Stimulated activated CD4-positive, alpha-beta T cell treated with anti-CD3 and anti-CD28 coated beads, Interleukin-1b, Interleukin-23, amount 100 ng/mL, for 4 hours (primary cell): Measurements from ENCODE around the gene PNPLA8.
"Not testable (repeated sequence)": the region's sequence is repeated elsewhere in the genome, so short reads cannot be mapped to it uniquely, and the experiment has no call there.

Source experiments
- DNase-seq, 2 donors: peaks; one replicate each; pipeline ENCODE4 v3.0.0-alpha.2; 2020; ENCODE audit warnings: low read depth in 2 of 2

The PNPLA8 gene

DNA sequence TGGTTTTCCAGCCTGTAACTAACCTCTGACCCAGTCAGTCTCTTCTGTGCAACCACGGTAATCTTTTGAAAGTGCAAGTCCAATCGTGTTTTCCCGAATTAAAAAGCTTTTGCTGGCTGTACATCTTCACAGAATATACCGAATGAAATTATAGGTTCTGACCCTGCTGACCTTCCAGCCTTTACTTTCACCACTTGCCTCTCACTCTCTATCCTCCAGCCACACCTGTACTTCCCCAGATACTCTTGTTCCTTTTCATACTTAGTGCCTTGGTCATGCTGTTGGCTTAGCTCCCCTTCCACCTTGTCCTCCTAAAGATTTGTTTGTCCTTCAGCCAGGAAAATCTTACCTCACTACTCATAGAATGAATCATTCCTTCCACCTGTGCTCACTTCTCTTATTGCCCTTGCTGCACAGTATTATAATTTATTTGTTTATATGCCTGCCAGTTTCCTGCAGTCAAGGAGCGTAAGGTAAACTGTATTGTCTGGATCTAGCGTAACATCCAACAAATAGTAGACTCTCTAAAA is 2.3 kb upstream of the PNPLA8 start:
- no peak for DNase-seq

DNA sequence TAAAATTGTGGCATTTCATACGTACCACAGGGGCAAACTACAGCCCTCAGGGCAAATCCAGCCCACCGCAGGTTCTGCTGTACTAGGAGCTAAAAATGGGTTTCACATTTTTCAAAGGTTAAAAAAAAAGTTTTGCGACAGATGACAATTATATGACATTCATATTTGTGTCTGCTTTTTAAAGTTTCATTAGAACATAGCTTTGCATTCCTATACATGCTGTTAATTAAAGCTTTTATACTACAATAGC is 758 bp upstream of the PNPLA8 start:
- DNase-seq: no peak

DNA sequence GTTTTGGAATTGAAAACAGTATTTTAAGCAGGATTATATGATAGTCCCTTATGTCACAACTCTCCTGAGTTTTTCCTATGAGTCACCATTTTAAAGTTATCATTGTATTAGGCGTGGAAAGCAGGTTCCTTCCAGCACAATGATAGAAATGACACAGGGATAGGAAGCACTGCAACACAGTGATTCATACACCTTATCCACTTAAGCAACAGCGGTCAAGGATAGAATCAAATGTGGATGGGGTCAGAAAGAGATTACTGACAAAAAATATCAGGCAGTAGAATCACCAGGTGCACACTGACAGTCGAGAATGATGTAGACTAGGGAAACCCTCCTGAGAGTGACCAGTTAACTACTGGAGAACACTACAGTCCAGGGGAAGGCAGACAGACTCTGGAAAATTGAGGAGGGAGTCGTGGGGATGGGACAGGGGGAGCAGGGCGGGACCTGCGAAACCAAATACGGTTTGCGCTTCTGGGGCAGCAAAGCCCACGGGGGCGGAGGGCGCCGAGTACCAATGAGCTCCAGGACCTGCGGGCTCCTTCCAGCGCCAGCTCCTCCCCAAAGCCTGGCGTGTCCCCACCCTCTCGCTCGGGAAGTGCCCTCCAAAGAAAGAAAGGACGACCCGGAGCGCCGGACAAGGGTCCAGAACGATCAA is 479 bp downstream of the PNPLA8 start:
- DNase-seq: no peak

DNA sequence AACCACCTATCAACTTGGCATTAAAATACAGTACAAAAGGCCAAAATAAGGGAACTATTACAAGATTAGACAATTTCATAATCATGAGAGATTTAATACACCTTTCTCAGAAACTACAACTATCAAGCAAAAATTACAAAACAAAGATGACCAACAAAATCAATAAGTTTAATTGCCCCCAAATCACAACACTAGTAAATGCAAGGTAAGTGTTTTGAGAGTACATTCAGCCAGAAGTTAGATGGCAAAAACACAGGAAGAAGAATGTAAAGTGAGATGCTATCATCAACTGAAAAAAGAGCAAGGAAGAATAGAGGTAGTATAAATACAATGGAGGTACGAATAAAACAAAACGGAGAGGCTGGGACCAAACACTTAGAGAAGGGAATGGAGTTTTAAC is 3.2 kb downstream of the PNPLA8 start:
- no peak for DNase-seq

DNA sequence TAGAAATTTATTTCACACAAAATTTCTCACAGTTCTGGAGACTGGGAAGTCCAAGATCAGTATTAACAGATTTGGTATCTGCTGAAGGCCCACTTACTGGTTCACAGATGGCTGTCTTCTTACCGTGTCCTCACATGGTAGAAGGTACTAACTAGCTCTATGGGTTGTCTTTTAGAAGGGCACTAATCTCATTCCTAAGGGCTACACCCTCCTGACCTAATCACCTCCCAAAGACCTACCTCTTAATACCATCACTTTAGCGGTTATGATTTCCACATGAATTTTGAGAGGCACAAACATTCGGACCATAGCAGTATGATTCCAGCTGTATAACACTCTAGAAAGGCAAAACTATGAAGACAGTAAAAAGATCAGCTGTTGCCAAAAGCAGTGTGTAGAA is 8.0 kb downstream of the PNPLA8 start:
- no peak for DNase-seq

DNA sequence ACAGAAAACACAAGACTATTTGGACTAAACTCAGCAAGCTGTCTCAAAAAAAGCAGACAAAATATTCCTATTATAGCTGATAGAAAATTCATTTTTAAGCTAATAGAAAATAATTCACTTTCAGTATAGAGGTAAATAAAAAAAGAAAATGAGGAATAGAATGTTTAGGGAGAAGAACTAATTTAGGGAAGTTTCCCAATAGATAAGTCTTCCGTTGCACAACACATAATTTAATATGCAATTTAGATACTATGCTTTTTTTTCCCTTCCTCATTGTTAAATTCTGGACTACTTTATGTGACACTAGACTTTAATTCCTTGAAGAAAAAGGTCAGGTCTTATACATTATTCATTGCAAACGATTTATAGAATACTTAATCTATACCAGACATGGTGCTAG is 10.3 kb downstream of the PNPLA8 start:
- DNase-seq: no peak

DNA sequence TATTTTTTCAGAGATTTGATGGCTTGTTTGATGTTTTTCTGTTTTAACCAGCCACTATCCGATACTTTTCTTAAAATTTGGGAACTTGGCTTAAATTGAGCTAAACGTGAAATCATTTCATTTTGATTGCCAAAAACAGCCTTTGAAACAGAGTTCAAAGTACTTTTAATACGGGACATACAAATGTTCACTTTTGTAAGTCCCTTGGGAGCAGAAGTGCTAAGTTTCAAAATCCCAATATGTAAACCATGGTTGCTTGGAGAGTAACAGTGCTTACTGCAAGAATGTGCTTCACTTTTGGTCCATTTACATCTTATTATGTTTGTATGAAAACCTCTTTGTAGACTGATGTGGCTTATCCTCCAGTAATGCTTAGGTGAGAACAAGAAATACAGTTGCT is 10.9 kb downstream of the PNPLA8 start:
- DNase-seq: no peak

DNA sequence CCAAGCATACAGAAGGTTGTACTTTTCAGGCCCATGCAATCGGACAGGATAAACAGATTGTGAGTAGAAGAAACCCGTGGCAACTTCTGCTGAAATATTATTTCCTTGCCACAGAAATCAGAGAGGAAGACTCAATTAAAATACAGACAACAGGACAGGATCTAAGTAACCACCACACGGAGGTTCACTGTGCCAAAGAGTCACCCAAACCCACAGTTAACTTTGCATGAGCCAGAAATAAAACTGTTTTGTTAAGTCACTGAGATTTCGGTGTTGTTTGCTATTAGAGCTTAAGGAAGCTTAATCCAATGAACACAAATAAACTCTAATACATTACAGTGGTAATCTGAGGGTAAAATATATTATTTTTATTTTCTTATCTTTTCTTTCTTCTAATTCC is 14.0 kb downstream of the PNPLA8 start:
- no peak for DNase-seq

DNA sequence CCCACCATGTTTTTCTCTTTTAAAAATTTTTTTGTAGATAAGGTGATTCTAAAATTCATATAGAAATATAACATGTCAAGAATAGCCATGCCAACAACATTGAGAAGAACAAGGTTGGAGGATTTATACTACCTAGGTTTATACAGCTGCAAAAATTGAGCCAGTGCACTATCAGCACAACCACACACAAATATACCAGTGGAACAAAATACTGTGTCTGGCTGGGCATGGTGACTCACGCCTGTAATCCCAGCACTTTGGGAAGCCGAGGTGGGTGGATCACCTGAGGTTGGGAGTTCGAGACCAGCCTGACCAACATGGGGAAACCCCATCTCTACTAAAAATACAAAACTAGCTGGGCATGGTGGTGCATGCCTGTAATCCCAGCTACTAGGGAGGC is 21.4 kb downstream of the PNPLA8 start:
- DNase-seq: not testable (repeated sequence)

DNA sequence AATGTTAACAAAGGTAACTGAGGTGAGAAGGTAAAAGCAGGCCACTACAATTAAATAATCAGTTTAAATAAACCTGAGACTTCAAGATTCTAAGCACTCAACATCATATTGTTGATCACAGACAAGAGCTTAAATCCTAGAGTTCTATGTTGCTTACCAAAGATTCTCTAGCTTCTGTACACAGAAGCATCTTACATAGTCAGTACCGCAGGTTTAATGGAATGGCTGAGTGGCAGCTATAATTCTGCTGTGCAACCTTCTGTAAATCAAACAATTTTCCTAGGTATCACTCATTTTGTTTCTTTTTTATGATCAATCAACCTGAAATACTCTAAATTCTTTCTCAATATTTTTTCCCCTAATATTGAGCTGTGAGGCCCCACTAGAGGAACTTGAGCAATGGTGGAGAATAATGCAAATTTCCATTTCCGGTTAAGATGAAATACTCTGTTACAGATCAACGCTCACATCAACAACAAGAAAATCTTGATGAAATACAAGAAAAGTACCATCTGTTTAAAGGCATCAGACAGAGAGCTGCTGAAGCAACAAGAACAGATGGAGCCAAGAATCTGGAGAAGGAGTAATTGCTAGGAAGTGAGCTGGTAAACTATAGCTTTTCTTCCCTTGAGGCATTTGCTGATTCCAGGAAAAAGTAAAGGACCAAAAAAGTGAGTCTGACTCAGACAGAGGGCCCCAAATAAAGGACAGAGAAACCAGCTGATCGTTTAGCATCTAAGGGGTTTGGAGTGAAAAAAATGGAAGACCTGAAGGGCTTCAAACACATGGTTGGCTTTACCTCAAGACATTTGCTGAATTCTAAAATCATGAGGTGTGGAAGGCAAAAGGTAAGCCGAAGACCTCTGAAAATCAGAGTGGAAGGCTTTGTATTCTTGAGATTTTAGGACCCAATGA is 22.6 kb downstream of the PNPLA8 start:
- DNase-seq: no peak

DNA sequence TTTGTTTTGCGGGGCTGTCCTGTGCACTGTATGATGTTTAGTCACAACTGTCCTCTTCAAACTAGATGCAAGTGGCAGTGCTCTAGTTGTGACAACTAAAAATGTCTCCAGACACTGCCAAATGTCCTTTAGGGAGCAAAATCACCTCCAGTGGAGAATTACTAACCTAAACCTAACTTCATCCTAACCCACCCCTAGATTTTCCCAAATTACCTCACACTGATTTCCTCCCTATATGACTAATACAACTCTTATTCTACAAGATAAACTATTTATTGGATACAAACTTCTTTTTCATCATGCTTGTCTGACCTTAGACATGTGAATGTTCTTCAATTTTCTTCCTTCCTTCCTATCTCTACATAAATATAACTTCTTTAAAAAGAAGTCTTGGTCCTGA is 26.4 kb downstream of the PNPLA8 start:
- no peak for DNase-seq

DNA sequence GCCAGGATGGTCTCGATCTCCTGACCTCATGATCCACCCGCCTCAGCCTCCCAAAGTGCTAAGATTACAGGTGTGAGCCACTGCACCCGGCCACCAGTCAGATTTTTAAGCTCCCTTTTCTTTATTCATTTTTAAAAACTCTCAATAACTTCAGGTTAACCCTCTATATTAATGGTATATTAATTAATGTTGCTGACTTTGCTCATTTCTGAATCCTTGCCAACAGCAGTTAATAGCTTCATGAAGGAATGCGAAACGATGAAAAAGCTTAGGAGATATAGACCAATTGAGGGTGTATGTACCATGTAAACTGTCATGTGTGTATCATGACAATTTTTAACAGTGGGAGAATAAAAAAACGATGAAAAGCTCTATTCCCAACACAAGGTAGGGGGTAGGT is 27.5 kb downstream of the PNPLA8 start:
- DNase-seq: no peak

DNA sequence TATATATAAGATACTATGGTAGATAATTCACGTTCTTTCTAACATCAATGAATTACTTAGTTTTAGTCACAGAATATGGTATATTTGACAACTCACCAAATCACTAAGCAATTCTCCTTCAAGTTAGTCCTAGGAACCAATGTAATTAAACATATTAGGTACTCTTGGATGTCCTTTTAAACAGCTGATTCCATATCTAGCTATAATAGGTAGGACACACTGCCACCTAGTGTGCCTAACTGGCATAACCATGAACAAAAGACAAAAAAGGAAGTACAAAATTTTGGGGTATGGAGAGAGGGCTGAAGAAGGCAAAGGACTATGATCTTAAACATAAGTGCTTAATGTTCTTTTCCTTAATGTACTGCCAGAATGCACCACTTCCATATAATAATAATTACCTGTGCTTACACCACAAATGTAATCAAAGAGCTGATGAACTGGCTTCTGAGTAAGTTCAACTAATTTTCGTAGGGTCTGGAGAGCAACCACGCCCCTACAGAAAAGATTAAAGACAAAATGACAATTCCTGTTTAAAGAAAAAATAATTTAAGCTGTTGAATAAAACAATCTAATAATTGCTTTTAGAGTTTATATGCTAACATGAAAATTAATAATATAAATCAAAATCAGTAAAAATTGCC is 28.7 kb downstream of the PNPLA8 start:
- peak; percentile 12 to 23 for DNase-seq

DNA sequence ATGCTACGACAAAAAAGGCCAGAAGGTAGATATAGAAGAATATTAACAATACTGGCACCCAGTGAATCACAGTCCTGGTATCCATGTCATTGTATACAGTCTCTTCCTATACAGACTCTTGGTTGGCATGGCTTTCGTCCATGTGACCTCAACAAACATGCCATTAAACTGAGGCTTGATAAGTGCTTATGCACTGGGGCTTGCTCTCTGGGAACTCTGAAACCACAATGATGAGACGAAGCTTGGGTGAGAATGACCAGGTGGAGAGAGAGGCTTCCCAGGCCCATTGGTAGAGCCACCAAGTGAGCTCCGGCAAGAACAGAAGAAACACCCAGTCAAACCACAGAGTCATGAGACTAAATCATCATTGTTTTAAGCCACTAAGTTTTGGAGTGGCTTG is 33.2 kb downstream of the PNPLA8 start:
- no peak for DNase-seq

DNA sequence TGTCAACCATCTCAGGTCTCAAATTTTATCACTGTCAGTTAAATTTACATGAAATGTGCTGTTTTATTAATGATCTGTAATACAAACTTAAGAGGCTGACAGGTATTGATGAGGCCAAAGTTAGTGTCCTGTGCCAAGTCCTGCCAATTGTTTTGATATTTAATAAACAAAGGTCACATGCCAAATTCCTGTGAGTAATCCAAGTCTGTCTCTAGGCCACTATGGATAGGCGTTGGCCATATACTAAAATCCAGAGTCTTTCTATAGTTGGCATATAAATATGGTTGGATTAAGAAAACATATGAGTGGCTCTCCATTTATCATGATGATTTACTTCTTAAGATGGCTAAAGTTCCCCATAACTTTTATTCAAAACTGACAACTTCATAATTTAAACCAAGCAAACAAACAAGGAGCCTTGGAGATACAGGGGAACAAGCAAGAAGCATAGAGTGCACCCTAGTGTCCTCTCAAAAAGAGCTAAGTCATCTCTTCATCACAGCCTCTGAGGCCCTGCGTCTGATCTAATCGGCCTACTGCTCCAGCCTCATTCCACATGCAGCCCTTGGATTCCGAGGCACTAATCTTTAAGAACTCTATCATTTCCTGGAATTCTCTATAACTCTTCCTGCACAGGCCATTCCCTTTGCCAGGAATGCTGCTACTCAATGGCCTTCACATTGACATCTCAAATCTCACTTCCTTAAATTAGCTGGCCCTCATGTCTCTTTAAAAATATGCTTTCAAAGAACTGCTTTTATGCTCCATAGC is 37.0 kb downstream of the PNPLA8 start:
- DNase-seq: no peak

DNA sequence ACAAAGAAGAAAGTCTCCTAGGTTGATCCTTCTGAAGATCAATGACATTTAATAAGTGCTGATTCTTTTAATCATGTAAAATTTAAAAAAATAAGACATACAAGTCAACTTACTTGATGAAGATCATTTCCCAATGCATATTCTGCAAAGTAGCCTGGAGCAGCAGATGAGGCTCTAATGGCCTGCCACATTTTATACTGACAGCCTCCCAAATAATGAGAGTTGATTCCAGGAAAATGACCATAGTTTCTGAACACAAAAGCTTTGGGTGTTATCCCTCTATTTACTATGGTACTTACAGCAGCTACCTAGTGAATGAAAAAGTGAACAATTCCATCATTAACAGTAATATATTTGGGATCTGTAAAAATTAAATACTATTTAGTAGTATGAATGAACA is 38.3 kb downstream of the PNPLA8 start:
- DNase-seq: no peak

DNA sequence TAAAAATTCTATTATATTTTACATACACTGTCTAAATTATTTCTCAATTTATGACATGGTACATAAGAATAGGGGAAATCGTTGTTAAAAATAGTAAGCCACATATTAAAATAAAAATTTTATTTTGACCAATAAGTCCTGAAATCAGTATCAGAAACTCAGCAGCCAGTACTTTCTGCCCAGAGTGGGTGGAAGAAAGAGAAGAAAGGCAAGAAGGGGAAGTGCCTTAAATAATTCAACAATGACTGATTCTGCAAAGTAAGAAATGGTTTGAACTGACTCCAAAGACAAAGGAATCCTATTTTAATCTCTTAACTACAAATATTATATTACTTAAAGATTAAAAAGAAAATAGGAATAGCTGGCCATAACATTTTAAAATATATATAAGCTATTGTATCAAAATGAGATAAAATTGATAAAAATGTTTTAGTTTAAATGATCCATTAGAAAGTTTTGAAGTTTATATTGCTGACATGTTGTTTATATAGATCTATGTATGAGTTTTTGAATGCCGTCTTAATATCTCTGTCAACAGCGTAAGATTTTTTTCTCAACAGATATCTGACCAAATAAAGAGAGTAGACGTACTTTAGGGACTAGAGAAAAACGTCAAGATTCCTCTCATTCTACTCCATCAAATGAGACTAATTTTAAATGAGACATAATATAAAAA is 39.5 kb downstream of the PNPLA8 start:
- no peak for DNase-seq

DNA sequence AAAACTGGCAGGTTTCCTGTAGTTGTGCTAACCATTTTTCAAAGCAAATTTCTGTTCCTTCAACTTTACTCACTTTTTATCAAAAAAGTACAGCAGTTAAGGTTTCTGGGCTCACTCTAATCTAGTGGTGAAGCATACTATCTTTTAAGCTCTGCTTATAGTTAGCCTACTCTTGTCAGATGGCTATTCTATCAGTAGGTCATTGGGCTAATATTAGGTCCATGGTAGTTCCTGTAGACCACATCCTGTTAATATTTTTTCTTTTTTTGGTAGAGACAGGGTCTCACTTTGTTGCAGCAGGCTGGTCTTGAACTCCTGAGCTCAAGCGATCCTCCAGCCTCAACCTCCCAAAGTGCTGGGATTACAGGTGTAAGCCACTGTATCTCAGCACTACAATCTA is 41.8 kb downstream of the PNPLA8 start:
- DNase-seq: no peak

DNA sequence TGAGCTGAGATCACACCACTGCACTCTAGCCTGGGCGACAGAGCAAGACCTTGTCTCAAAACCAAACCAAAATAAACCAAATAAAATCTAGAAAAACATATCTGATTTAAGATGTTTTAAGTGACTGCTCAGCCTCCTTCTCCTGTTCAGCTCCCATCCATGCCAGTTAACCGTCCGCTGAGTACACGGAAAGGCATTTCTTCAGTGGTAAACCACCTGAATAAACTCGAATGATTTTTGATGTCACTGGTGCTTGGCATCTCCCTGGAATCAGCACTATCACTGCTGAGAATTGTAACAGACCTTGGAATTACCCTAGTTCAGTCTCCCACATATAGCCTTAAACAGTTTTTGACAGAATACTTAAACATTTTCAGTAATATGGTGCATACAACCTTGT is 45.6 kb downstream of the PNPLA8 start:
- DNase-seq: no peak

DNA sequence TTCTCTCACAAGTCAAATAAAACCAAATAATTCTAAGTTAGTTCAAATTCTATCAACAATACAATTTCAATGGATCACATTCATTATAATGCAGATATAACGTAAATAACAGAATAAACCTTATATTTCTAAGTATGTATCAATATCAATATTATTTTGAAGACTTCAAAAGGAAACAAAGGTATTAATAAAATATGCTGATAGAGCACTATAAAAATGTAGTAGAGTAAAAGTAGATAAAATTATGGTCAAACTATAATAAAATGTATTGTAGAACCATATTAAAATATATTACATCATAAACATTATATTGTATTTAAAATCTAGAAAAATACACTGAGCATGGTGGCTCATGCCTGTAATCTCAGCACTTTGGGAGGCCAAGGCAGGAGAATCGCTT is 46.2 kb downstream of the PNPLA8 start:
- DNase-seq: no peak

DNA sequence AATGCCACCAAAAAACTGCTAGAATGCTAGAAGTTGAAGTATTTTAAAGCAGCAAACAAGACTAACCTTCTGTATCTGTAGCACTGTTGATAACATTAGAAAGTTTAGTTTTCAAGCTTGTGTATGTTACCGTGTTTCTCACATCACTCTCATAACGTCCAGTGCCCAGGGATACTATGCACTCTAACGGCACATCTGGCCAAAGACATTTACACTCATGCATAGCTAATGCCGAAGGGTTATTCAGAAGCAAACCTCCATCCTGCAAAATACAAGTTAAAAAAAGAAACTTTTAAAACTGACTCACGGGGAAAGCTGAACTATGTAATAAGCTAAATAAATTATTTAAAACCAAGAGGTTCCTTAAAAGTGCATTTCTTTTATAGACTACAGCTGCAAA is 46.8 kb downstream of the PNPLA8 start:
- DNase-seq: no peak

DNA sequence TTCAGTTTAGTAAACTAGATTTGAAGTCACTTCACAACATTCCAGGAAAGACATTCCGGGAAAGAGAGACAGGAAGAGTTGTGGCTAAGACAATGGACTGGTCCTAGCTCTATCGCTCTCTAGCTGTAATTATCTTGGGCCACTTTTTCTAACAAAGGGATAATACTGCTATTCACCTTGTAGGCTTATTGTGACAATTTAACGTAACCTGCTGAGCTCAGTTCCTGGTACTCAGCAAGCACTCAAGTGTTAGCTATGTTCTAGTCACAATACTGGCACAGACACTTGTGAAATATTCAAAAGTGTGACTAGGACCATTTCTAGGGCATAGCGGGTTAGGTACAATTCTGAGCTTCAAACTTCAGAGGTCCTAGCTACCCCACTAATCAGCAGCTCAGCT is 57.7 kb downstream of the PNPLA8 start:
- DNase-seq: no peak
